Testis (tissue), 2 donors: Measurements from ENCODE around the gene RASL10B.

Experiments used
- POLR2A ChIP-seq: fragments of 450-650 bp; IDR thresholded peaks from one replicate; pipeline ENCODE4 v1.6.1; 2017; ENCODE audit warnings: antibody characterized with exemption, mild to moderate bottlenecking, moderate library complexity
- TF ChIP-seq, protein P1 (sequence below), 3 experiments: fragments of 450-650 bp in 2 of 3; fragments of 200-600 bp in 1 of 3; sonication (generic) in 1 of 3; IDR thresholded peaks; one replicate each; pipeline ENCODE4 v1.5.1; 2016 to 2019; ENCODE audit warnings: antibody characterized with exemption in 3 of 3, mild to moderate bottlenecking in 2 of 3, moderate library complexity in 1 of 3

DNA sequence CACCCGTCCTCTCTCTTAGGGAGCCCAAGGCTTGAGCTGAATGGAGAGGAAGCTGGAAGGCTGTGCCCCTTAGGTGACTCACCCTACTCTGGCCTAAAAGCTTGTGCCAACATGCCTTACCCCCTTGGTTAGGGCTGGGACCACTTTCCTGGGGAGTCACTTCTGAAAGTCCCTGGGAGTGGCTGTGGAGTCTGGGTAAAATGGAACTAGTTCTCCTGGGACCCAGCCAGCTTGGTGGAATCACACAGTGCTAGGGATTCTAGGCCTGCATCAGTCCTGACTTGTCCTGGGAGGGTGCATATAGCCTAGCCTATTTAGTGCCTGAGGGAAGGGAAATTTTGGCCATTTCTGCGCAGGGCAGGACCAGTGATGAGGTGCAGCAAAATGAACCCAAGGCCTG lies 53.5 kb downstream of the RASL10B start:
- TF ChIP-seq, protein P1, sequence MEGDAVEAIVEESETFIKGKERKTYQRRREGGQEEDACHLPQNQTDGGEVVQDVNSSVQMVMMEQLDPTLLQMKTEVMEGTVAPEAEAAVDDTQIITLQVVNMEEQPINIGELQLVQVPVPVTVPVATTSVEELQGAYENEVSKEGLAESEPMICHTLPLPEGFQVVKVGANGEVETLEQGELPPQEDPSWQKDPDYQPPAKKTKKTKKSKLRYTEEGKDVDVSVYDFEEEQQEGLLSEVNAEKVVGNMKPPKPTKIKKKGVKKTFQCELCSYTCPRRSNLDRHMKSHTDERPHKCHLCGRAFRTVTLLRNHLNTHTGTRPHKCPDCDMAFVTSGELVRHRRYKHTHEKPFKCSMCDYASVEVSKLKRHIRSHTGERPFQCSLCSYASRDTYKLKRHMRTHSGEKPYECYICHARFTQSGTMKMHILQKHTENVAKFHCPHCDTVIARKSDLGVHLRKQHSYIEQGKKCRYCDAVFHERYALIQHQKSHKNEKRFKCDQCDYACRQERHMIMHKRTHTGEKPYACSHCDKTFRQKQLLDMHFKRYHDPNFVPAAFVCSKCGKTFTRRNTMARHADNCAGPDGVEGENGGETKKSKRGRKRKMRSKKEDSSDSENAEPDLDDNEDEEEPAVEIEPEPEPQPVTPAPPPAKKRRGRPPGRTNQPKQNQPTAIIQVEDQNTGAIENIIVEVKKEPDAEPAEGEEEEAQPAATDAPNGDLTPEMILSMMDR (IDR thresholded peaks at IDR 0.05), result no peak
- TF ChIP-seq POLR2A, result no peak
